GM21360 (cell line): ENCODE measurements around the gene UST.
"Not testable (repeated sequence)": the region's sequence is repeated elsewhere in the genome, so short reads cannot be mapped to it uniquely, and the experiment has no call there.

Experiments used
- ATAC-seq: cut with Tn5 transposase; IDR thresholded peaks from one replicate; pipeline ENCODE4 v1.9.1; 2021; ENCODE audit warnings: mild to moderate bottlenecking, moderate library complexity; ENCODE audit not compliant: unreplicated experiment

Gene UST

DNA sequence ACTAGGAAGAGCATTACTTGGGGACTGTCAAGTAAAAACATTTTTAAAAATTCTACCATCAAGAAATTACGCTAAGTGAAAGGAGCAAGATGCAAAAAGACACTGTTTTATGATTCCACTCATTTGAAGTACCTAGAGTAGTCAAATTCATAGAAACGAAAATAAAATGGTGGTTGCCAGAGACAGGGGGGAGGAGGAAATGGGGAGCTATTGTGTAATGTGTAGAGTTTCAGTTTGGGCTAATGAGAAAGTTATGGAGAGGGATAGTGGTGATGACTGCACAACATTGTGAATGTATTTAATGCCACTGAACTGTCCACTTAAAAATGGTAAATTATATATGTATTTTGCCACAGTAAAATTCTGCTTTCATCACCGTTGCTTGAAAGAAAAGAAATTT is 83.8 kb downstream of the UST start:
- no peak for ATAC-seq

DNA sequence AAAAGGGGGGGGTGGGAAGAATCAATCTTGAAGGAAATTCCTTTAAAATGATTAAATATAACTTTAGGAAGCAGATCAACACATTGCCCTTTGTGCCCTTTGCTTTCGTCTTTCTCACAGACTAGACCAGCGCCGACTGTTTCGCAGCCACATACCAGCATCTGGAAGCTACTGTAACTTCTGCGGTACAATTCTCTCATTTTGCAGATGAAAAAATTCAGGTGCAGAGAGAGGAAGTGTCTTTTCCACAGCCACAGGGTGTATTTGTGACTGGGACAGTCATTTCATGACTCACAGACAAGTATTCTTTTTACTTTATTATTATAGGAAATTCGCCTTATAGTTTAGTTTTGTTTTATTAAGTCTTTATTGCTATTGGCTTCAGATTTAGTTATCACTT is 84.2 kb downstream of the UST start:
- ATAC-seq: no peak

DNA sequence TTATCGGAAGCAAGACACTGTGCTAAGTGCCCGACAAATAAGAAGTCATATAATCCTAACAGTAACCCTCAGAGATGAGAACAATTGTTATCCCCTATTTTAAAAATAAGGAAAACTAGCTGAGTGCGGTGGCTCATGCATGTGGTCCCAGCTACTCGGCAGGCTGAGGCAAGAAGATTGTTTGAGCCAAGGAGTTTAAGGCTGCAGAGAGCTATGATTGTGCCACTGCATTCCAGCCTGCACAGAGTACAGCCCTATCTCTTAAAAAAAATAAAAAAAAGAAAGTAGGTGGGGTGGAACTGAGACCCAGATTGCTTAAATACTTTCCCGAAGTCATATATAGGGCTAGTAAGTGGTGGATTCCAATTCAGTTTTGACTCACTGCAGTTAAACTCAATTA is 84.7 kb downstream of the UST start:
- no peak for ATAC-seq

DNA sequence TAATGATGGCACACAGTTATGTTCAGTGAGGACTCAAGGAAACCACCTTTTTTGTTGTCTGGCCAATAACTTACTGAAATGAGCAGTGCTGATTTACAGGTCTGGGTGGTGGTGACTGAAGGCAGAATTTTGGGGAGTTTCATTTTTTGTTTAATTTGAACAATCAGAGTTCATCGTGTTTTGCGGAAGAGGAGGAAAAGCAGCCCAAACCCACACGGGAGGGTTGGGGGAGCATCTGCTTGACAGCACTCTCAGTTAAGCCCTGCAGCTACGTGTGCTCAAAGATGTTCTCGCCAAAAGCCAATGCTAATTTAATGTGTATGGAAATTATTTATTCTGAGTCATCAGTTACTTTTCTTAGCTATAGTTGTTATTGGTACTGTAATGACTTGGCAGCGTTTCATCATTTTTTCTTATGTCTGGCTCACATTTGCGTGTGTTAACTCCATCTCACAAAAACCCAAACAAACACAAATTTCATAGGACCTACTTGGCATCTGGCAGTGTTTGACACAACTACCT is 89.2 kb downstream of the UST start:
- ATAC-seq: peak; percentile 56

GRCh38 chr6:148836751-148837150 is 89.9 kb downstream of the UST start:
- no peak for ATAC-seq

DNA sequence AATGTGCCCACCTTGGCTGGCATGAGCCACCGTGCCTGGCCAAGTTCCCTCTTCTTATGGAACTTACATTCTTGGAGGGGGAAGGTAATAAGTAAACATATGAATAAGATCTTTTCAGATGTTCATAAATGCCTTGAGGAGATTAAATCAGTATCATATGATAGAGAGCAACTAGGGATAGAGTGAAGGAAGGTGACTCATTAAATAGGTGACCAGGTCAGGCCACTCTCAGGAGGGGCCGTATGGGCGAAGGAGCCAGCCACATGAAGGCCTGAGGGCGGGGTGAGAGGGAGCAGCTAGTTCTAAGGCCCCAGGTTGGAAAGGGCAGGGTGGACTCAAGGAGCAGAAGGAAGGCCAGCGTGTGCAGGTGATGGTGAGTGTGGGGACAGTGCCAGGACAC is 91.1 kb downstream of the UST start:
- ATAC-seq: no peak

DNA sequence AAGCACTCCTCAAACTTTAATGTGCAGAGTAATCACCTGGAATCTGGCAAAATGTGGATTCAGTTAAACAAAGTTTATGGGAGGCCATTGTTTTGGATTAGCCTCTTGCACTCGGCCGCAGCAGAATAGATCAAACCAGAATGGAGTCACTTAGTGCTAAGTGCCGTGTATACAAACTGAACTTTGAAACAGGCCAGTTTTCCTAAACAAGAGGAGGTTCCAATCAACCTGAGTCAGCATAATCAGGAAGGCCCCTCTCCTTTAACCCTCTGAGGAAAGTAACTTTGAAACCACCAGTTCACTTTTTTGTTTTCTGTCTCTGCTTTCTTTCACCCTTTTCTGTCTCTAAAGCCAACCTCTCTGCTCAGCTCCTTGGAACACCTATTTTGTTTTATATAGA is 92.2 kb downstream of the UST start:
- no peak for ATAC-seq

DNA sequence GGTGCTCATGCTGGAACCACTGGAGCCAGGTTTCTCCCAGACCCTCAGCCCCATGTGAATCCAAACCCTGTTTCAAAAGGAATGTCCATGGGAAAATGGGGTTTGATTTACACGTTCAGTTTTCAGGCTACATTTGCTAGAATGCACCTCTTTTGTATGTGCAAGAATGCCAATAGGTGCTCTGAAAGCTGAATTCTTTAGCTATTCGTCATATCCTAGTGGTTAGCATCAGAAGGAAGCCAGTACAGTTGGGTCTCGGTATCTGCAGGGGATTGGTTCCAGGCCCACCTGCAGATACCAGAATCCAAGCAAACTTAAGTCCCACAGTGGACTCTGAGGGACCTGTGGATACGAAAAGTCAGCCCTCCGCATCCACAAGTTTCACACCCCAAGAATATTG is 93.4 kb downstream of the UST start:
- no peak for ATAC-seq

DNA sequence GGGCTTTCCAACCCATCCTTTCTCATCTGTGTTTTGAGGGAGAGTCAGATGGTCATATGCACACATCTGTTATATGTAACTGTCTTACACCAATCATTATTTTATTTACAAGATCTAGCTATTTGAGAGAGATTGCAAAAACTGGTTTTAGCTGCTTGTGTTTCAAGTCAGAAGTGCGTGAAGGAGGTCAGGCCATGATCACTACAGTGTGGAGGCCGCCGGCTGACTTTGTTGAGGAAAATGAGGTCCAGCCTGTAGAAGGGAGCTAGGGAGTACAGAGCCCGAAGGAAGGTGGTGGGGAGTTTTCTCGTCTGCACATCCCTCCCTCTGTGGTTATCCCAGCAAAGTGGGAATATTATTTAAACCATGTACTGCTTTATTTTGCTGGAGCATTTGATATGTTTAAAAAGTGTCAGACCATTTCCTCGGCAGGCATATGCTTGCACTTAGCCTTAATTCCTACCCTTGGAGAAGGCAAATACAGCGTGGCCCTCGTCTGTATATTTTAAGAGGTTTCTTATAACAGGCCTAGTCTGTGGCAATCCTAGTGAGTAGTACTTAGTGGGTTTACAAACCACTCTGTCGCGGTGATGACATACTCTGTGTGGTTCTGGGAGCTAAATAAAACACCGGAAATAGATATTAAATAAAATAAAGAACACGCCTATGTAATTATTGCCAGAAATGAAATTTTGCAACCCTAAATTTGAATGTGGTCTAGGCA is 95.6 kb downstream of the UST start:
- ATAC-seq: no peak

DNA sequence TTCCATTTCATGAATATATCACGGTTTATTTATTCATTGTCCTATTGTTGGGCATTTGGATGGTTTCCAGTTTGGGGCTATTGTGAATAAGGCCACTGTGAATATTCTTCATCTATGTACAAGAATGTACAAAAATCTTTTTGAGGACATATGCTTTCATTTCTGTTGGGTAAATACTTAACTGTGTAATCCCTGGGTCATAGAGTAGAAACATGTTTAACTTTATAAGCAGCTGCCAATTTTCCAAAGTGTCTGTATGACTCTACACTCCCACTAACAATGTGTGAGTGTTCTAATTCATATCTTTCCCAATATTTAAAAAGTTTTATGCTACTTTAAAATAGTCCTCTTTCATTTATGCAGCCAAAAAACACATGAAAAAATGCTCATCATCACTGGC is 98.6 kb downstream of the UST start:
- no peak for ATAC-seq

GRCh38 chr6:148846778-148847761 is 100.2 kb downstream of the UST start:
- ATAC-seq: no peak

- no peak for ATAC-seq
Measured at GRCh38 chr6:148848915-148849314, 102.1 kb downstream of the UST start.

DNA sequence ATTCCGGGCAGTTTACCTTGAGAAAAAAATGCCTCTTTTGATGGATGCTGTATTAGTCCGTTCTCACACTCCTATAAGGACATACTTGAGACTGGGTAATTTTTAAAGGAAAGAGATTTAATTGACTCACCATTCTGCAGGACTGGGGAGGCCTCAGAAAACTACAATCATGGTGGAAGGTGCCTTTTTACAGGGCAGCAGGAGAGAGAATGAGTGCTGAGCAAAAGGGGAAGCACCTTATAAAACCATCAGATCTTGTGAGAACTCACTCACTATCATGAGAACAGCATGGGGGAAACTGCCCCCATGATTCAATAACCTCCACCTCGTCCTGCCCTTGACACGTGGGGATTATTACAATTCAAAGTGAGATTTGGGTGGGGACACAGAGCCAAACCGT is 102.6 kb downstream of the UST start:
- ATAC-seq: not testable (repeated sequence)

DNA sequence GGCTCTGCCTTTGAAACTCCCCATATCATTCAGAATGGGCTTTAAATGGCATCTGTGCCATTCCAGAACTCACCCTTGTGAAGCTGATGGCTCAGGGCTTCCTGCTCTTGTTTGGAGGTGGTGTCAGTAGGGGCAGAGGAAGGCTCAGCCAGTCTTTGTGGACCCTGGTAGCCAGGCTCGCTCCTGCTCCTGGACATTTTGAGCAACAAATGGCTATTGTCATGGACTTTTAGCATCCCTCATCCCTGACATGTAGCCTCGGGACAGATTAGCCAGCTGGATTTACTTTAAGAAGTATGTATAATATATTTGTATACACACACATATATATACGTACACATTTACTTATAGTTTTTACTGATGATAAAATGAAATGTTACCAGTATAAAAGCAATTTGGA is 104.1 kb downstream of the UST start:
- no peak for ATAC-seq

- no peak for ATAC-seq
Measured at GRCh38 chr6:148851683-148852556, 105.1 kb downstream of the UST start.

DNA sequence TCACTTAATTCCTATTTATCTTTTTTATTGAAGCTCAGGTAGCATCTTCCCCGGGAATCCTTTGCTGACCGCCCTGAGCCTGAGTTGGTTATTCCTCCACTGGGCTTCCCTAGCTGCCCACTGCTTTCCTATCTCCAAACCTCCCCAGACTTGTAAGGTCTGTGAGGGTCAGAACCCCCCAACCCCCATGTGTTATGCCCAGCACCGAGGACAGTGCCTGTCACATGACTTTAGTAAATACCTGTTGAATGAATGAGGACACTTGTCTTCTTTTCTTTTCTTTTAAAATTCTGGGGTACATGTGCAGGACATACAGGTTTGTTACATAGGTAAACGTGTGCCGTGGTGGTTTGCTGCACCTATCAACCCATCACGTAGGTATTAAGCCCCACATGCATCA is 105.9 kb downstream of the UST start:
- ATAC-seq: no peak

DNA sequence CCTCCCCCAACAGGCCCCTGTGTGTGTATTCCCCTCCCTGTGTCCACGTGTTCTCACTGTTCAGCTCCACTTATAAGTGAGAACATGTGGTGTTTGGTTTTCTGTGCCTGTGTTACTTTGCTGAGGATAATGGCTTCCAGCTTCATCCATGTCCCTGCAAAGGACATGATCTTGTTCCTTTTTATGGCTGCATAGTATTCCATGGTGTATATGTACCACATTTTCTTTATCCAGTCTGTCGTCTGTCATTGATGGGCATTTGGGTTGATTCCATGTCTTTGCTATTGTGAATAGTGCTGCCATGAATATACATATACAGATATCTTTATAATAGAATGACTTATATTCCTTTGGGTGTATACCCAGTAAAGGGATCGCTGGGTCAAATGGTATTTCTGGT is 106.3 kb downstream of the UST start:
- not testable (repeated sequence) for ATAC-seq

DNA sequence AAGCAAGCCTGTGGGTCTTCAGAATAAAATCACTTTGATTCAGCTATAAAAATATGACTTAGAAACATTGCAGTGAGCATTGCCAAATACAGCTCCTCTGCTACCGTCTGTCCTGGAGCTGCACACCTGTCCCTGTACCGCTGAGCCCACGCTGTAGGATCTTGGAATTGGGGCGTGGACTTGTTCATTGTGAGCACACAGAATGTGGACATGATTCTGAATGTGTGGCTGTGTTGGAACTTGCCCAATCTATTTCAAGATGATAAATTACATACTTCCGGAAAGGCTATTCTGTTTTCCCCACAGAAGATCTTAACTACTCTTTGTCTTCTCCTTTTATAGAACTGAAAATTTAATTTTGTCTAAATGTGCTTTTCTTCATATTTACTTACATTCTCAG is 107.3 kb downstream of the UST start:
- no peak for ATAC-seq

GRCh38 chr6:148854992-148855391 is 108.2 kb downstream of the UST start:
- ATAC-seq: no peak

DNA sequence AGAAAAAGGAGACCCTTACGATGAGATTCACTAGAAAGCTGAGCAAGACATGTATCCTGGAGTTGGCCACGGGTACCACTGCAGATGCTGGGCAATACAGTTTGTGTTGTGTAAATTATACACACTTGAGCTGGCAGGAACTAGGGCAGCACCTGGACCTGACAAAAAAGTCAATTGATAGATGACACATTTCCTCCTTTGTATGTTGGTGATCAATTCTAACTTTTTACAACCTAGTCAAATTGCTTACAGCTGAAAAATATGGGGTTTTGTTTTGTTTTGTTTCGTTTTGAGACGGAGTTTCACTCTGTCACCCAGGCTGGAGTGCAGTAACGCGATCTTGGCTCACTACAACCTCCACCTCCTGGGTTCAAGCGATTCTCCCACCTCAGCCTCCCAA is 108.9 kb downstream of the UST start:
- no peak for ATAC-seq

GRCh38 chr6:148857798-148858390 is 111.1 kb downstream of the UST start:
- ATAC-seq: no peak
